Spleen (tissue), 11 donors: ENCODE data around the gene BRD2. TPM values are rescaled to one million over a fixed set of nuclear protein-coding genes. Genes with fewer than 3 reads are reported as not detected.

Experiments
- DNase-seq: peaks from one replicate; pipeline ENCODE4 v3.0.0-alpha.2; 2020
- H3K27ac ChIP-seq, 8 donors: fragments of 200-600 bp; sonication (generic) in 7 of 8; 1 replicate in 4 of 8; 2 replicates in 4 of 8; pipeline versions ENCODE4 v1.5.0 to v1.8.0; 2016 to 2021; ENCODE audit warnings: inconsistent platforms in 4 of 8, mild to moderate bottlenecking in 4 of 8, moderate library complexity in 1 of 8
- H3K27me3 ChIP-seq, 7 donors: fragments of 200-600 bp; sonication (generic) in 6 of 7; replicated peaks in 1 of 7; 1 replicate in 4 of 7; 2 replicates in 3 of 7; pipeline versions ENCODE4 v1.5.0 to v1.8.0; 2016 to 2021; ENCODE audit warnings: inconsistent platforms in 3 of 7, mild to moderate bottlenecking in 1 of 7
- H3K36me3 ChIP-seq, 6 donors: fragments of 200-600 bp; sonication (generic) in 5 of 6; 1 replicate in 4 of 6; 2 replicates in 2 of 6; pipeline versions ENCODE4 v1.5.0 to v1.8.0; 2016 to 2021; ENCODE audit warnings: inconsistent platforms in 2 of 6
- H3K4me1 ChIP-seq, 6 donors: fragments of 200-600 bp; sonication (generic) in 5 of 6; 1 replicate in 3 of 6; 2 replicates in 3 of 6; pipeline versions ENCODE4 v1.5.0 to v1.8.0; 2016 to 2021; ENCODE audit warnings: inconsistent platforms in 3 of 6
- H3K4me3 ChIP-seq, 8 donors: fragments of 200-600 bp; sonication (generic) in 7 of 8; 1 replicate in 4 of 8; 2 replicates in 4 of 8; pipeline versions ENCODE4 v1.5.0 to v1.8.0; 2016 to 2021; ENCODE audit warnings: inconsistent platforms in 4 of 8, mild to moderate bottlenecking in 4 of 8, moderate library complexity in 2 of 8
- H3K9me3 ChIP-seq, 8 donors: fragments of 200-600 bp; sonication (generic) in 7 of 8; 1 replicate in 4 of 8; 2 replicates in 4 of 8; pipeline versions ENCODE4 v1.5.0 to v1.8.0; 2016 to 2021; ENCODE audit warnings: inconsistent platforms in 4 of 8
- POLR2A ChIP-seq, 3 donors: fragments of 450-650 bp; IDR thresholded peaks; one replicate each; pipeline ENCODE4 v1.5.1; 2017; ENCODE audit warnings: antibody characterized with exemption in 3 of 3, mild to moderate bottlenecking in 1 of 3
- POLR2AphosphoS5 ChIP-seq, 3 donors: sonication (generic); formaldehyde crosslinking; IDR thresholded peaks; one replicate each; pipeline ENCODE4 v1.5.1; 2017; ENCODE audit warnings: antibody characterized with exemption in 3 of 3
- WGBS, 5 donors: extraction: QIAGEN DNeasy Blood & Tissue Kit in 3 of 5; methylation state at CpG; one replicate each; pipeline versions ENCODE4 v1.1.5 to v1.1.7; 2013 to 2018; 5-methylcytosine and 5-hydroxymethylcytosine counted together
- intact Hi-C: fragments of 100-400 bp; cut with DNase I; formaldehyde crosslinking; loops from one replicate; pipeline ENCODE4 v1.15.0; 2023; ENCODE audit warnings: low total_unique reads
- polyA plus RNA-seq, 3 donors: library from polyadenylated mRNA; stranded (reverse); fragments of 200-250 nt; gene quantifications; one replicate each; pipeline ENCODE4 v1.2.1, GENCODE V29; 2013
- total RNA-seq, 7 donors: library from RNA; depleted of rRNA in 3 of 7; stranded (reverse); fragments of >200 nt in 3 of 7; fragmentation: NEBNext Ultra II Directional in 4 of 7; extraction: Animal tissue kit (Norgen Biotek cat#: 25700) in 4 of 7; gene quantifications; one replicate each; pipeline versions ENCODE4 v1.1.0 to v1.2.1, GENCODE V29; 2016 to 2021
- TF ChIP-seq, protein P1 (sequence below), 11 experiments: fragments of 200-600 bp in 7 of 11; fragments of 450-650 bp in 4 of 11; sonication (generic) in 4 of 11; IDR thresholded peaks in 8 of 11; conservative IDR thresholded peaks in 3 of 11; 1 replicate in 7 of 11; 2 replicates in 4 of 11; pipeline versions ENCODE4 v1.4.0 to v1.8.0; 2016 to 2021; ENCODE audit warnings: antibody characterized with exemption in 11 of 11, inconsistent platforms in 4 of 11, mild to moderate bottlenecking in 1 of 11
- donor health status: healthy with polysubstance abuse.
- donor health status: DM: no; HTN: no; CAD: no; lungs with moderate emphysema.
- donor health status: DM: no; HTN: no; CAD: no.
- donor health status: Bipolar disorder and iron deficiency.
- donor health status: healthy.
- donor health status: DM: no; HTN: no; CAD: no.
- donor health status: DM: yes; HTN: yes; CAD: no.

The BRD2 gene
- total and polyA plus RNA-seq, 10 donors, result 80.5 to 277 (median 217) TPM

DNA sequence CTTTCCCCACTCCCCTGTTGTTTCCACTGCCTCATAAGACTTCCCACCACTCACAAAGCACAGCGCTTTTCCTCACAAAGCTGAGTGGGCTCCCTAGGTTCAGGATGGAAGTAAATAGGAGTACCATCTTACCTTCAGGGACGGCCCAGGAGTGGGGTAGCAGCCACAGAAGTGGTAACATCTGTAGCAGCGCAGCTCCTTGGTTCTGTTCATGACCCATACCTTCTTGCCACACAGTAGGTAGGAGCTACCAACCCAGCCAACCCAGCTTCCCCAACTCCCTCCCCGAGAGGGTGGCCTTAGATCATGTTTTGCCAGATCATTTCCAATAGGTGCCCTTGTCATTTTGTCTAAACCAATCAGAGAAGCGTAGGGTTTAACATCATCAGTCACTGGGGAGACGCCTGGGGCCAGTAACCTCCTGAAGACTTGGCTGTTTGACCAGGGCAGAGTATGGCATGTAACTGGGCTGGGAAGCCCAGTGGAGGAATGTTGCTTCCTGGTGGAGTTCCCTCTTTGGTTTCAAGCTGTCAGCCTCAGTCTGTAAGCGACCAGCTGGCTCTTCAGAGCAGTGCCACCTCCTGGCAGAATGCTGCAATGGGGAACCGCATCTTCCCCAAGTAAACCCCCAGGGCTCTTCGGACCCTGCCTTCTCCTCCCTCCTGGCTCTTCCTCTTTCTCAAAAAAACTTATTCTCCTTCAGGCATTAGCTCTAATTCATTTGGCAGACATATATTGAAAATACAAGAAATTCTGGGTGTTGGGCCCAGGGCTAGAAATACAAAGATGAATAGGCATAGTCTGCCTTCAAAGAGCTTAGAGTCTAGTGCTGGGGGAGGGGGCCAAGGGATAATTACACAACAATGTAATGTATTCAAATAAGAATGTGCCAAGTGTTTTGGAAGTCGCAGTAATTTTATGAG lies 15.3 kb upstream of the BRD2 start, which contains the start of gene HLA-DMA:
HLA-DMA (minus strand) TSS at position 281 of the 923 bp plus-strand sequence; CDS start at position 220, 61 bp downstream.
- H3K27ac ChIP-seq, result peak within 1 kb of the TSS; percentile 39 to 96 (median 88)
- peak; percentile 82 to 99 (median 96) for TF ChIP-seq POLR2A (IDR thresholded peaks at IDR 0.05)
- peak in 2 of 3 donors; percentile 93 to 100 for TF ChIP-seq POLR2AphosphoS5 (IDR thresholded peaks at IDR 0.05)
- TF ChIP-seq, protein P1, sequence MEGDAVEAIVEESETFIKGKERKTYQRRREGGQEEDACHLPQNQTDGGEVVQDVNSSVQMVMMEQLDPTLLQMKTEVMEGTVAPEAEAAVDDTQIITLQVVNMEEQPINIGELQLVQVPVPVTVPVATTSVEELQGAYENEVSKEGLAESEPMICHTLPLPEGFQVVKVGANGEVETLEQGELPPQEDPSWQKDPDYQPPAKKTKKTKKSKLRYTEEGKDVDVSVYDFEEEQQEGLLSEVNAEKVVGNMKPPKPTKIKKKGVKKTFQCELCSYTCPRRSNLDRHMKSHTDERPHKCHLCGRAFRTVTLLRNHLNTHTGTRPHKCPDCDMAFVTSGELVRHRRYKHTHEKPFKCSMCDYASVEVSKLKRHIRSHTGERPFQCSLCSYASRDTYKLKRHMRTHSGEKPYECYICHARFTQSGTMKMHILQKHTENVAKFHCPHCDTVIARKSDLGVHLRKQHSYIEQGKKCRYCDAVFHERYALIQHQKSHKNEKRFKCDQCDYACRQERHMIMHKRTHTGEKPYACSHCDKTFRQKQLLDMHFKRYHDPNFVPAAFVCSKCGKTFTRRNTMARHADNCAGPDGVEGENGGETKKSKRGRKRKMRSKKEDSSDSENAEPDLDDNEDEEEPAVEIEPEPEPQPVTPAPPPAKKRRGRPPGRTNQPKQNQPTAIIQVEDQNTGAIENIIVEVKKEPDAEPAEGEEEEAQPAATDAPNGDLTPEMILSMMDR (IDR thresholded peaks at IDR 0.05 in 8 of 11, conservative IDR thresholded peaks at IDR 0.05 in 3 of 11), result peak; percentile 81 to 92 (median 87)
- peaks cover 0 to 27% (median 0%) of the 10 kb centered on the region in 6 donors for H3K36me3 ChIP-seq
- peaks cover 22 to 91% (median 78%) of the 10 kb centered on the region in 6 donors for H3K4me1 ChIP-seq
- peak within 1 kb of the TSS; percentile 22 to 78 (median 42) for H3K4me3 ChIP-seq
- no peaks in the 10 kb centered on the region for H3K9me3 ChIP-seq
- peak; percentile 92 for DNase-seq
- no peaks in the 10 kb centered on the region for H3K27me3 ChIP-seq
- intact Hi-C loops, result no loop called here
- 12 to 25% (median 18%) methylated on average over 10 of the region's 10 CpGs for WGBS, 5 donors

DNA sequence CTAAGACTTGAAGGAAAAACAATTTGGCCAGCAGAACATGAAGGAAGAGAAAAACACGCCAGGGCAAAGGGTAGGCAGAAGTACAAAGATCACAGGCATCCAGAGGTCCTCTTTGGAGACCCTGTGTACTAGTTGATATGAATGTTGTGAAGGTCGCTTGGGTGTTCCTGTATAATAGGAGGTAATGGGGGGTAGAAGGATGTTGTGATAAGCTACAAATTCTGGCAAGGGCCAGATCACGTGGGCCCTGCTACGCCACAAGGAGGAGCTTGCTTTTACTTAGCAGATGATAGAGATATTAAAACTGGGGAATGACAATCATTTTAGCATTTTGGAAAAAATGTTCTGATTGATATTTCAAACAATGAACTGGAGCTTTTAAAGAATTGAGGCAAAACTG lies 14.6 kb upstream of the BRD2 start:
- intact Hi-C loops, result no loop called here
- 44 to 72% (median 58%) methylated on average over 4 of the region's 4 CpGs for WGBS, 5 donors
- Histone ChIP-seq H3K4me3 (peak overlapping the region in 1 of 8 donors; percentile 78), H3K4me1 (peaks cover 19 to 84% (median 71%) of the 10 kb centered on the region in 6 donors), H3K27ac (peak overlapping the region in 7 of 8 donors; percentile 39 to 96 (median 89)), H3K27me3 (no peaks in the 10 kb centered on the region), H3K36me3 (peaks cover 0 to 24% (median 0%) of the 10 kb centered on the region in 6 donors), H3K9me3 (no peaks in the 10 kb centered on the region)
- no peak for TF ChIP-seq POLR2AphosphoS5 (IDR thresholded peaks at IDR 0.05)
- TF ChIP-seq POLR2A (IDR thresholded peaks at IDR 0.05), result no peak
- TF ChIP-seq, protein P1 (IDR thresholded peaks at IDR 0.05 in 8 of 11, conservative IDR thresholded peaks at IDR 0.05 in 3 of 11), result no peak
- no peak for DNase-seq

DNA sequence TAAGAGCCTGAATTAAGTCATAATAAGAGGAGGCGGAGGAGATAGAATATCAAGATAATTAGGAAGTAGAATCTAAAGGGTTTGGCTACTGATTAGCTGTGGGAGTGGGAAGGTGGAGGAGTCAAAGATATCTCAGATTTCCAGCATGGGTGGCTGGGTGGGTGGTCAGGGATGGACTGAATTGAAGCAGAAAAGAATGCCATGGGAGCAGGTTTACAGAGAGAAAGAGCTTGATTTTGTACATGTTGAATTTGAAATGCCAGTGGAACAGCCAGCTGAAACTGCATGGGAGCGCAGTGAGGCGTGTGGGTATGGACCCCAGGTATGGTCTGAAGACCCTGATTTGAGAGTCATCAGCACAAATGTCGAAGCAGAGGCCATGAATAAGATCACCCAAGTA lies 14.1 kb upstream of the BRD2 start:
- Histone ChIP-seq H3K4me3 (no peak overlapping the region), H3K27ac (peak overlapping the region in 4 of 8 donors; percentile 89 to 96 (median 92)), H3K9me3 (no peaks in the 10 kb centered on the region), H3K27me3 (no peaks in the 10 kb centered on the region), H3K4me1 (peaks cover 18 to 79% (median 66%) of the 10 kb centered on the region in 6 donors), H3K36me3 (peaks cover 0 to 19% (median 0%) of the 10 kb centered on the region in 6 donors)
- intact Hi-C loops, result no loop called here
- no peak for DNase-seq
- TF ChIP-seq POLR2AphosphoS5 (IDR thresholded peaks at IDR 0.05) (no peak), POLR2A (IDR thresholded peaks at IDR 0.05) (no peak)
- TF ChIP-seq, protein P1 (IDR thresholded peaks at IDR 0.05 in 8 of 11, conservative IDR thresholded peaks at IDR 0.05 in 3 of 11), result no peak
- whole genome bisulfite sequencing, 5 donors, result 78 to 93% (median 84%) methylated on average over 4 of the region's 4 CpGs
